Endodermal cell (in vitro differentiated cells): Measurements from ENCODE around the gene FUT8. TPM values are rescaled to one million over a fixed set of nuclear protein-coding genes. Genes with fewer than 3 reads are reported as not detected.
"Not testable (repeated sequence)": the region's sequence is repeated elsewhere in the genome, so short reads cannot be mapped to it uniquely, and the experiment has no call there.

Experiments
- DNase-seq: peaks from one replicate; pipeline ENCODE4 v3.0.0-alpha.2; 2017
- H3K27ac ChIP-seq: 2 replicates; pipeline ENCODE4 v1.5.1; 2013; ENCODE audit warnings: mild to moderate bottlenecking, low read depth, low read length, moderate library complexity
- H3K27me3 ChIP-seq: 2 replicates; pipeline ENCODE4 v1.6.1; 2013; ENCODE audit warnings: mild to moderate bottlenecking, low read length, moderate library complexity; ENCODE audit not compliant: insufficient read depth, control insufficient read depth, poor library complexity, severe bottlenecking
- H3K36me3 ChIP-seq: 2 replicates; pipeline ENCODE4 v1.7.0; 2013; ENCODE audit warnings: mild to moderate bottlenecking, low read length, moderate library complexity; ENCODE audit not compliant: control insufficient read depth, insufficient read depth
- H3K4me1 ChIP-seq: one replicate; pipeline ENCODE4 v1.7.0; 2013; ENCODE audit warnings: low read length; ENCODE audit not compliant: control insufficient read depth, insufficient read depth
- H3K4me3 ChIP-seq: 2 replicates; pipeline ENCODE4 v1.5.1; 2013; ENCODE audit warnings: mild to moderate bottlenecking, low read length, moderate library complexity
- H3K9ac ChIP-seq: 2 replicates; pipeline ENCODE4 v1.6.1; 2013; ENCODE audit warnings: mild to moderate bottlenecking, low read length, moderate library complexity; ENCODE audit not compliant: poor library complexity, severe bottlenecking; ENCODE audit errors: extremely low read depth
- H3K9me3 ChIP-seq: 2 replicates; pipeline ENCODE4 v1.6.1; 2013; ENCODE audit warnings: mild to moderate bottlenecking, low read length, moderate library complexity; ENCODE audit not compliant: control insufficient read depth
- H3K27ac Mint-ChIP-seq: 2 replicates; pipeline ENCODE4 v1.8.0; 2020; ENCODE audit warnings: mixed read lengths
- H3K27me3 Mint-ChIP-seq: 2 replicates; pipeline ENCODE4 v1.8.0; 2021; ENCODE audit warnings: mild to moderate bottlenecking, mixed read lengths; ENCODE audit not compliant: insufficient read depth
- H3K36me3 Mint-ChIP-seq: 2 replicates; pipeline ENCODE4 v1.8.0; 2020; ENCODE audit warnings: low read depth, mixed read lengths
- H3K4me1 Mint-ChIP-seq: 2 replicates; pipeline ENCODE4 v1.8.0; 2020; ENCODE audit warnings: mixed read lengths
- H3K4me3 Mint-ChIP-seq: 2 replicates; pipeline ENCODE4 v1.8.0; 2020; ENCODE audit warnings: mild to moderate bottlenecking, moderate library complexity, mixed read lengths
- H3K9me3 Mint-ChIP-seq: 2 replicates; pipeline ENCODE4 v1.8.0; 2020; ENCODE audit warnings: mild to moderate bottlenecking, mixed read lengths
- WGBS, 2 experiments: methylation state at CpG; one replicate each; pipeline versions ENCODE4 v1.1.5 to v1.1.7; 2013; ENCODE audit warnings: missing lambda C conversion rate in 2 of 2, mixed read lengths in 1 of 2; ENCODE audit not compliant: insufficient coverage in 1 of 2, insufficient read length in 1 of 2; 5-methylcytosine and 5-hydroxymethylcytosine counted together
- total RNA-seq, 2 donors: library from RNA; stranded (reverse); fragmentation: NEBNext Ultra II Directional in 1 of 2; extraction: Animal tissue kit (Norgen Biotek cat#: 25700) in 1 of 2; gene quantifications; 2 replicates in 1 of 2; 3 replicates in 1 of 2; pipeline ENCODE4 v1.2.1, GENCODE V29; 2021
- TF ChIP-seq, protein P1 (sequence below): fragments of 200-600 bp; sonication (generic); conservative IDR thresholded peaks from 2 replicates; pipeline ENCODE4 v1.5.0; 2021; ENCODE audit warnings: antibody characterized with exemption, mild to moderate bottlenecking

Gene FUT8
- total RNA-seq, 2 donors from 2014 or later, result 63.9 to 76.9 TPM

DNA sequence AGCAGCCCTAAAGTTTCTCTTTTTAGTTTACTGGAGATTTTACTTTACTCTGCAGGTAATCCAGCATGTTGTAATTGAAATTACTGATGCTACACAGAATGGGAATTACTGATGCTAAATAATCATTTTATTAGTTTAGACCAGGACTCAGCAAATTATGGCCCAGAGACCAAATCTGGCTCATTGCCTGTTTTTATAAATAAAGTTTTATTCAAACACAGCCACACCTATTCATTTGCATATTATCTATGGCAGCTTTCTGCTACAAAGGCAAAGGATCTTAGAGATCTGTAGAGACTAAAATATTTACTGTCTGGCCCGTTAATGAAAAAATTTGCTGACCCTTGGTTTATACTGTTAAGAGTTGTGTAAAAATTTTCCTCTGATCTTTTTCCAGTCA is 216.1 kb downstream of the FUT8 start:
- Mint-ChIP-seq H3K27ac (no peak overlapping the region), H3K4me1 (peaks cover 3% of the 10 kb centered on the region), H3K4me3 (no peak overlapping the region), H3K27me3 (no peaks in the 10 kb centered on the region), H3K36me3 (peaks cover 11% of the 10 kb centered on the region), H3K9me3 (peaks cover 17% of the 10 kb centered on the region)
- H3K4me3 ChIP-seq, result no peak overlapping the region
- H3K27me3 ChIP-seq, result no peaks in the 10 kb centered on the region
- peaks cover 3% of the 10 kb centered on the region for H3K4me1 ChIP-seq
- peaks cover 20% of the 10 kb centered on the region for H3K36me3 ChIP-seq
- H3K27ac ChIP-seq, result no peak overlapping the region
- 95 to 100% methylated on average over 1 of the region's 1 CpG for WGBS, 2 experiments
- TF ChIP-seq, protein P1, sequence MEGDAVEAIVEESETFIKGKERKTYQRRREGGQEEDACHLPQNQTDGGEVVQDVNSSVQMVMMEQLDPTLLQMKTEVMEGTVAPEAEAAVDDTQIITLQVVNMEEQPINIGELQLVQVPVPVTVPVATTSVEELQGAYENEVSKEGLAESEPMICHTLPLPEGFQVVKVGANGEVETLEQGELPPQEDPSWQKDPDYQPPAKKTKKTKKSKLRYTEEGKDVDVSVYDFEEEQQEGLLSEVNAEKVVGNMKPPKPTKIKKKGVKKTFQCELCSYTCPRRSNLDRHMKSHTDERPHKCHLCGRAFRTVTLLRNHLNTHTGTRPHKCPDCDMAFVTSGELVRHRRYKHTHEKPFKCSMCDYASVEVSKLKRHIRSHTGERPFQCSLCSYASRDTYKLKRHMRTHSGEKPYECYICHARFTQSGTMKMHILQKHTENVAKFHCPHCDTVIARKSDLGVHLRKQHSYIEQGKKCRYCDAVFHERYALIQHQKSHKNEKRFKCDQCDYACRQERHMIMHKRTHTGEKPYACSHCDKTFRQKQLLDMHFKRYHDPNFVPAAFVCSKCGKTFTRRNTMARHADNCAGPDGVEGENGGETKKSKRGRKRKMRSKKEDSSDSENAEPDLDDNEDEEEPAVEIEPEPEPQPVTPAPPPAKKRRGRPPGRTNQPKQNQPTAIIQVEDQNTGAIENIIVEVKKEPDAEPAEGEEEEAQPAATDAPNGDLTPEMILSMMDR, result no peak
- DNase-seq, result no peak
- no peak overlapping the region for H3K9ac ChIP-seq
- peaks cover 17% of the 10 kb centered on the region for H3K9me3 ChIP-seq

DNA sequence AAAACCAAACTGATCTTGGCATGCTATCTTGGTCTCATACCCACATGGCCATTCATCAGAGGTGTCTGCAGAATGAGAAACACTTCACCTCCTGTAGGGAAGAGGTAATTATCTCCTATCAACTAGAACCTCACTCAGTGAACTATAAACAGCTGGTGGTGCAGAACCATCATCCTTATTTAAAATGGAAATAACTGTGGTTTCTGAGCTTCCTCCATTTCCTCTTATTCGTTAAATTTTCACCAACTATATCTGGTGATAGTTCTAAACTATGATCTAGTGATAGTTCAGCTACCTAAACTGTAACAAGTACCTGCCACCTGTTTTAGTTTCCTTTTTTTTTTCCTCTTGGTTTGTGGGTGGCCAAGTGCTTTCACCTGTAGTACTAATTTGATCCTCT is 218.5 kb downstream of the FUT8 start:
- DNase-seq, result no peak
- H3K36me3 Mint-ChIP-seq, result peaks cover 30% of the 10 kb centered on the region
- no peak overlapping the region for H3K27ac Mint-ChIP-seq
- Histone ChIP-seq H3K27ac (no peak overlapping the region), H3K27me3 (no peaks in the 10 kb centered on the region), H3K36me3 (peaks cover 20% of the 10 kb centered on the region), H3K9me3 (peaks cover 32% of the 10 kb centered on the region), H3K4me3 (no peak overlapping the region), H3K4me1 (peaks cover 3% of the 10 kb centered on the region), H3K9ac (no peak overlapping the region)
- no peaks in the 10 kb centered on the region for H3K27me3 Mint-ChIP-seq
- H3K4me1 Mint-ChIP-seq, result no peaks in the 10 kb centered on the region
- H3K4me3 Mint-ChIP-seq, result no peak overlapping the region
- H3K9me3 Mint-ChIP-seq, result peaks cover 36% of the 10 kb centered on the region
- WGBS, 2 experiments, result 80% methylated on average over 1 of the region's 1 CpG; no CpG with 5 or more reads in 1 of the 2 experiments
- TF ChIP-seq, protein P1, result no peak

DNA sequence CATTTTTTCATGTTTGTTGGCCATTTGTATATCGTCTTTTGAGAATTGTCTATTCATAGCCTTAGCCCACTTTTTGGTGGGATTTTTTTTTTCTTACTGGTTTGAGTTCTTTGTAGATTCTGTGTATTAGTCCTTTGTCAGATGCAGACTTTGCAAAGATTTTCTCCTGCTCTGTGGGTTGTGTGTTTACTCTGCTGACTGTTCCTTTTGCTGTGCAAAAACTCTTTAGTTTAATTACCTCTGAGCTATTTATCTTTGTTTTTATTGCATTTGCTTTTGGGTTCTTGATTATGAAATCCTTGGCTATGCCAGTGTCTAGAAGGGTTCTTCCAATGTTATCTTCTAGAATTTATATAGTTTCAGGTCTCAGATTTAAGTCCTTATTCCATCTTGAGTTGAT is 220.0 kb downstream of the FUT8 start:
- WGBS, 2 experiments, result 100% methylated on average over 1 of the region's 1 CpG
- no peak overlapping the region for H3K27ac Mint-ChIP-seq
- H3K36me3 ChIP-seq, result peaks cover 20% of the 10 kb centered on the region
- H3K4me3 ChIP-seq, result peak overlapping the region; percentile 66
- H3K9ac ChIP-seq, result no peak overlapping the region
- TF ChIP-seq, protein P1, result no peak
- no peaks in the 10 kb centered on the region for H3K4me1 Mint-ChIP-seq
- no peak for DNase-seq
- H3K27ac ChIP-seq, result no peak overlapping the region
- no peaks in the 10 kb centered on the region for H3K27me3 ChIP-seq
- no peak overlapping the region for H3K4me3 Mint-ChIP-seq
- peaks cover 35% of the 10 kb centered on the region for H3K36me3 Mint-ChIP-seq
- peaks cover 3% of the 10 kb centered on the region for H3K4me1 ChIP-seq
- no peaks in the 10 kb centered on the region for H3K27me3 Mint-ChIP-seq
- peaks cover 42% of the 10 kb centered on the region for H3K9me3 Mint-ChIP-seq
- H3K9me3 ChIP-seq, result peaks cover 44% of the 10 kb centered on the region

DNA sequence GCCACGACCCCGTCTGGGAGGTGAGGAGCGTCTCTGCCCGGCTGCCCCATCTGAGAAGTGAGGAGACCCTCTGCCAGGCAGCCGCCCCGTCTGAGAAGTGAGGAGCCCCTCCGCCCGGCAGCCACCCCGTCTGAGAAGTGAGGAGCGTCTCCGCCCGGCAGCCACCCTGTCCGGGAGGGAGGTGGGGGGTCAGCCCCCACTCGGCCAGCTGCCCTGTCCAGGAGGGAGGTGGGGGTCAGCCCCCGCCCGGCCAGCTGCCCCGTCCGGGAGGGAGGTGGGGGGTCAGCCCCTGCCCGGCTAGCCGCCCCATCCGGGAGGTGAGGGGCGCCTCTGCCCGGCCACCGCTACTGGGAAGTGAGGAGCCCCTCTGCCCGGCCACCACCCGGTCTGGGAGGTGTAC is 221.1 kb downstream of the FUT8 start:
- not testable (repeated sequence) for H3K4me3 ChIP-seq, H3K27me3 ChIP-seq, H3K9ac ChIP-seq, H3K27me3 Mint-ChIP-seq, H3K27ac Mint-ChIP-seq, H3K4me1 Mint-ChIP-seq, H3K4me1 ChIP-seq, H3K4me3 Mint-ChIP-seq, H3K27ac ChIP-seq, DNase-seq
- H3K36me3 Mint-ChIP-seq, result peaks cover 35% of the 10 kb centered on the region
- Histone ChIP-seq H3K9me3 (peaks cover 48% of the 10 kb centered on the region), H3K36me3 (peaks cover 19% of the 10 kb centered on the region)
- peaks cover 42% of the 10 kb centered on the region for H3K9me3 Mint-ChIP-seq
- WGBS, 2 experiments, result 96% methylated on average over 21 of the region's 26 CpGs; no CpG with 5 or more reads in 1 of the 2 experiments
